HEK293T (cell line): ENCODE results near the gene NLGN4Y.

ENCODE experiments used
- ARNT ChIP-seq: fragments of 450-650 bp; IDR thresholded peaks from 2 replicates; pipeline ENCODE4 v1.6.1; 2017; ENCODE audit warnings: mild to moderate bottlenecking
- BHLHE40 ChIP-seq: fragments of 450-650 bp; IDR thresholded peaks from 2 replicates; pipeline ENCODE4 v1.6.1; 2016; ENCODE audit warnings: mild to moderate bottlenecking, moderate library complexity, borderline replicate concordance
- CTBP1 ChIP-seq: fragments of 450-650 bp; IDR thresholded peaks from 2 replicates; pipeline ENCODE4 v1.6.1; 2016; ENCODE audit warnings: borderline replicate concordance
- ELF4 ChIP-seq: fragments of 450-650 bp; IDR thresholded peaks from 2 replicates; pipeline ENCODE4 v1.6.1; 2017; ENCODE audit warnings: antibody characterized with exemption
- FOXA1 ChIP-seq: fragments of 450-650 bp; IDR thresholded peaks from 2 replicates; pipeline ENCODE4 v1.6.1; 2016; ENCODE audit warnings: mild to moderate bottlenecking
- FOXK2 ChIP-seq: fragments of 450-650 bp; IDR thresholded peaks from 2 replicates; pipeline ENCODE4 v1.6.1; 2016; ENCODE audit warnings: mild to moderate bottlenecking
- FOXM1 ChIP-seq: fragments of 450-650 bp; IDR thresholded peaks from 2 replicates; pipeline ENCODE4 v1.6.1; 2017; ENCODE audit warnings: mild to moderate bottlenecking, borderline replicate concordance
- HDGF ChIP-seq: fragments of 450-650 bp; IDR thresholded peaks from 2 replicates; pipeline ENCODE4 v1.6.1; 2017; ENCODE audit warnings: antibody characterized with exemption, borderline replicate concordance
- LEF1 ChIP-seq: fragments of 450-650 bp; IDR thresholded peaks from 2 replicates; pipeline ENCODE4 v1.6.1; 2017; ENCODE audit warnings: mild to moderate bottlenecking, borderline replicate concordance
- NFRKB ChIP-seq: fragments of 450-650 bp; IDR thresholded peaks from 2 replicates; pipeline ENCODE4 v1.6.1; 2016; ENCODE audit warnings: mild to moderate bottlenecking, moderate library complexity
- SP1 ChIP-seq: fragments of 450-650 bp; IDR thresholded peaks from 2 replicates; pipeline ENCODE4 v1.6.1; 2017
- SUZ12 ChIP-seq: fragments of 450-650 bp; IDR thresholded peaks from 2 replicates; pipeline ENCODE4 v1.6.1; 2016; ENCODE audit warnings: mild to moderate bottlenecking
- TARDBP ChIP-seq: fragments of 450-650 bp; IDR thresholded peaks from 2 replicates; pipeline ENCODE4 v1.6.1; 2016
- TF ChIP-seq, protein P1 (sequence below): fragments of 450-650 bp; IDR thresholded peaks from 2 replicates; pipeline ENCODE4 v1.6.1; 2016

DNA sequence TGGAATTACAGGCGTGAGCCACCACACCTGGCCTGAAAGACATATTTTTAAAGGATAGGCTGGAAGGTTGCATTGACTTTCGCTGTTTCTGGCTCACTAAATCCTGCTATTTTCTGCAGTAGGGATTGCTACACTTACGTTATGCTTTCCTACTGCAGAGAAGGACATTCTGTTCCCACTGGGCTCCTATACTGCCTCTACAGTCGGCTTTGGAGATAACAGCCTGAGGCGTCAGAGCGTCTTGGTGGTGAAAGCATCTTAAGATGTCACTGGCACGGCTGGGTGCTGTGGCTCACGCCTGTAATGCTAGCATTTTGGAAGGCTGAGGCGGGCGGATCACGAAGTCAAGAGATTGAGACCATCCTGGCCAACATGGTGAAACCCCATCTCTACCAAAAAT is 77.0 kb downstream of the NLGN4Y start:
- no peak for TF ChIP-seq NFRKB
- no peak for TF ChIP-seq BHLHE40
- no peak for TF ChIP-seq ELF4
- no peak for TF ChIP-seq SP1
- TF ChIP-seq HDGF = no peak
- TF ChIP-seq CTBP1 = no peak
- no peak for TF ChIP-seq ARNT
- no peak for TF ChIP-seq FOXM1
- no peak for TF ChIP-seq FOXA1
- no peak for TF ChIP-seq SUZ12
- TF ChIP-seq TARDBP = no peak
- no peak for TF ChIP-seq FOXK2
- no peak for TF ChIP-seq LEF1
- TF ChIP-seq, protein P1, sequence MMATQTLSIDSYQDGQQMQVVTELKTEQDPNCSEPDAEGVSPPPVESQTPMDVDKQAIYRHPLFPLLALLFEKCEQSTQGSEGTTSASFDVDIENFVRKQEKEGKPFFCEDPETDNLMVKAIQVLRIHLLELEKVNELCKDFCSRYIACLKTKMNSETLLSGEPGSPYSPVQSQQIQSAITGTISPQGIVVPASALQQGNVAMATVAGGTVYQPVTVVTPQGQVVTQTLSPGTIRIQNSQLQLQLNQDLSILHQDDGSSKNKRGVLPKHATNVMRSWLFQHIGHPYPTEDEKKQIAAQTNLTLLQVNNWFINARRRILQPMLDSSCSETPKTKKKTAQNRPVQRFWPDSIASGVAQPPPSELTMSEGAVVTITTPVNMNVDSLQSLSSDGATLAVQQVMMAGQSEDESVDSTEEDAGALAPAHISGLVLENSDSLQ = no peak
